HEK293T (cell line): ENCODE data around the gene RNU5D-1.
A peak's percentile ranks its signal among the peaks of the same experiment; 100 is the strongest.

Experiments
- CTCF ChIA-PET: fragments of 350-600 bp; formaldehyde crosslinking; extraction: SDS; loops from one replicate; lab custom pipeline; 2021; ENCODE audit warnings: antibody characterized with exemption, inconsistent platforms; lab: Yijun Ruan, JAX
- POLR2A ChIA-PET: fragments of 350-600 bp; formaldehyde crosslinking; extraction: SDS; loops from one replicate; lab custom pipeline; 2020; ENCODE audit warnings: antibody characterized with exemption, inconsistent platforms; lab: Yijun Ruan, JAX
- DNase-seq: peaks from one replicate; pipeline ENCODE4 v3.0.0; 2012; ENCODE audit warnings: mixed read lengths; ENCODE audit errors: extremely low spot score
- ARNT ChIP-seq: fragments of 450-650 bp; IDR thresholded peaks from 2 replicates; pipeline ENCODE4 v1.6.1; 2017; ENCODE audit warnings: mild to moderate bottlenecking
- BHLHE40 ChIP-seq: fragments of 450-650 bp; IDR thresholded peaks from 2 replicates; pipeline ENCODE4 v1.6.1; 2016; ENCODE audit warnings: mild to moderate bottlenecking, moderate library complexity, borderline replicate concordance
- CTBP1 ChIP-seq: fragments of 450-650 bp; IDR thresholded peaks from 2 replicates; pipeline ENCODE4 v1.6.1; 2016; ENCODE audit warnings: borderline replicate concordance
- ELF4 ChIP-seq: fragments of 450-650 bp; IDR thresholded peaks from 2 replicates; pipeline ENCODE4 v1.6.1; 2017; ENCODE audit warnings: antibody characterized with exemption
- FOXA1 ChIP-seq: fragments of 450-650 bp; IDR thresholded peaks from 2 replicates; pipeline ENCODE4 v1.6.1; 2016; ENCODE audit warnings: mild to moderate bottlenecking
- FOXK2 ChIP-seq: fragments of 450-650 bp; IDR thresholded peaks from 2 replicates; pipeline ENCODE4 v1.6.1; 2016; ENCODE audit warnings: mild to moderate bottlenecking
- FOXM1 ChIP-seq: fragments of 450-650 bp; IDR thresholded peaks from 2 replicates; pipeline ENCODE4 v1.6.1; 2017; ENCODE audit warnings: mild to moderate bottlenecking, borderline replicate concordance
- HDGF ChIP-seq: fragments of 450-650 bp; IDR thresholded peaks from 2 replicates; pipeline ENCODE4 v1.6.1; 2017; ENCODE audit warnings: antibody characterized with exemption, borderline replicate concordance
- L3MBTL2 ChIP-seq: fragments of 450-650 bp; conservative IDR thresholded peaks from 2 replicates; pipeline ENCODE4 v1.6.1; 2016; ENCODE audit warnings: mild to moderate bottlenecking
- LEF1 ChIP-seq: fragments of 450-650 bp; IDR thresholded peaks from 2 replicates; pipeline ENCODE4 v1.6.1; 2017; ENCODE audit warnings: mild to moderate bottlenecking, borderline replicate concordance
- NFRKB ChIP-seq: fragments of 450-650 bp; IDR thresholded peaks from 2 replicates; pipeline ENCODE4 v1.6.1; 2016; ENCODE audit warnings: mild to moderate bottlenecking, moderate library complexity
- SP1 ChIP-seq: fragments of 450-650 bp; IDR thresholded peaks from 2 replicates; pipeline ENCODE4 v1.6.1; 2017
- SUZ12 ChIP-seq: fragments of 450-650 bp; IDR thresholded peaks from 2 replicates; pipeline ENCODE4 v1.6.1; 2016; ENCODE audit warnings: mild to moderate bottlenecking
- TARDBP ChIP-seq: fragments of 450-650 bp; IDR thresholded peaks from 2 replicates; pipeline ENCODE4 v1.6.1; 2016
- ZNF384 ChIP-seq: fragments of 450-650 bp; IDR thresholded peaks from 2 replicates; pipeline ENCODE4 v1.6.1; 2016
- TF ChIP-seq, protein P1 (sequence below): fragments of 450-650 bp; IDR thresholded peaks from 2 replicates; pipeline ENCODE4 v1.6.1; 2016

RNU5D-1 gene

DNA sequence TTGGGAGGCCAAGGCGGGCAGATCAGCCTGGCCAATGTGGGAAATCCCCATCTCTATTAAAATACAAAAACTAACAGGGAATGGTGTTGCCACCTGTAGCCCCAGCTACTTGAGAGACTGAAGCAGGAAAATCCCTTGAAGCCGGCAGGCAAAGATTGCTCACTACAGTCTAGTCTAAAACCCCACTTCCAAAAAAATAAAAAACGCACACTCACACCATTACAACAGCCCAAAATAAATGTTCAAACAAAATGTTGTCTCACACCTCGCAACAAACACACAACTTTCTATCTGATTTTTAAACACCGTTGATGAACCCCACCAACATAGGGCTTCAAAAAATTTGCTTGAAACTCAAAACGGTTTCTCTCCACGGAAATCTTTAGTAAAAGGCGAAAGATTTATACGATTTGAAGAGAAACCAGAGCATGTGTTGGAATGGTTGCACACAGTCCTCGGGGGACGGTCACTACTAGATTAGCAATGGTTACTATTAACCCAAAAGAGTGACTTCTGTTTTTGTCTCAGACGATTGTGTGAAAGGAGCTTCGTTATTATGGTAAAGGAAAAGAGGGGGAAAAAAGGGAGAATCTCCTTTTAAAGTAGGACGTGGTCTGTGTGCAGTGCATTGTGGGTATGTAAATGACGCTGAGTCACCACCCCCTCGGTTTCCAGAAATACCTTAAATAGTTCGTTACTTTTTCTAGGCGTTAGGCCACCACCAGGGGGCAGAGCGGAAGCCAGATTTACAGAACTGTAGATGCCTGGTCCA, at the start of gene RNU5D-1:
RNU5D-1 (minus strand) TSS at position 430 of the 772 bp plus-strand sequence.
- CTCF ChIA-PET: interaction anchor here (0.6 to 3.6 kb wide), 15 partner anchors 9 to 362 kb away, joined by 3 to 18 read pairs (median 3); partner anchors contain the start of gene TMEM53
- peak; percentile 94 for TF ChIP-seq FOXK2
- TF ChIP-seq NFRKB: peak; percentile 86
- TF ChIP-seq FOXM1: no peak
- peak; percentile 100 for TF ChIP-seq ELF4
- TF ChIP-seq SP1: no peak
- no peak for TF ChIP-seq FOXA1
- peak; percentile 60 for TF ChIP-seq CTBP1
- TF ChIP-seq ZNF384: peak; percentile 90
- TF ChIP-seq TARDBP: peak; percentile 100
- no peak for TF ChIP-seq HDGF
- TF ChIP-seq, protein P1, sequence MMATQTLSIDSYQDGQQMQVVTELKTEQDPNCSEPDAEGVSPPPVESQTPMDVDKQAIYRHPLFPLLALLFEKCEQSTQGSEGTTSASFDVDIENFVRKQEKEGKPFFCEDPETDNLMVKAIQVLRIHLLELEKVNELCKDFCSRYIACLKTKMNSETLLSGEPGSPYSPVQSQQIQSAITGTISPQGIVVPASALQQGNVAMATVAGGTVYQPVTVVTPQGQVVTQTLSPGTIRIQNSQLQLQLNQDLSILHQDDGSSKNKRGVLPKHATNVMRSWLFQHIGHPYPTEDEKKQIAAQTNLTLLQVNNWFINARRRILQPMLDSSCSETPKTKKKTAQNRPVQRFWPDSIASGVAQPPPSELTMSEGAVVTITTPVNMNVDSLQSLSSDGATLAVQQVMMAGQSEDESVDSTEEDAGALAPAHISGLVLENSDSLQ: no peak
- TF ChIP-seq LEF1: no peak; the same call in 1 of the 2 replicates
- TF ChIP-seq L3MBTL2: peak; percentile 91
- TF ChIP-seq ARNT: peak; percentile 8; the same call in 1 of the 2 replicates
- TF ChIP-seq SUZ12: no peak; the same call in none of the 2 replicates
- peak; percentile 71 for TF ChIP-seq BHLHE40
- POLR2A ChIA-PET: interaction anchor here (0.7 to 5.4 kb wide), 26 partner anchors 9 to 791 kb away, joined by 3 to 135 read pairs (median 4); partner anchors contain the start of genes ARMH1, BTBD19, DYNLT4 and HECTD3
- DNase-seq: peak; percentile 77

DNA sequence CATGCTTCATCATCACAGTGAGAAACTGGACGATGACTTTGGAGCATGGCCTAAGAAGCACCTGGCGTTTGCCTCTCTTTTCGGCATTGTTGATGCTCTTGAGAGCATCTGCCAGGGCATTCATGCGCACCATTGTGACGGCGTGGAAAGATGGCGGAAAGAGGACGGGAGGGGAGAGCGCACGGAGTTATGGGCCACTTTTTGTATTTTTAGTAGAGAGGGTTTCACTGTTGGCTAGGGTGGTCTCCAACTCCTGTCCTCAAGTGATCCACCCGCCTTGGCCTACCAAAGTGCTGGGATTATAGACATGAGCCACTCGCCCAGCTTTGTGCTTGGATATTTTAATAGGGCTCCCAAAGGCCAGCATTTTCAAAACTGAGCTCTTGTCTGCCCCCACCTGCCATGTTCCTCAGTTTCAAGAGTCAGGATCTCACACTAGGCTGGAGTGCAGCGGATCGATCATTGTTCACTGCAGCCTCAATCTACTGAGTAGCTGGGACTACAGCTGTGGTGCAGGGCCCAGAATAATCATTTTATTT, 49.7 kb upstream of the RNU5D-1 start:
- ChIA-PET CTCF (interaction anchor here (0.6 to 1.0 kb wide), 4 partner anchors 9 to 54 kb away, joined by 3 read pairs; no protein-coding TSS in a partner anchor), POLR2A (interaction anchor here (1.0 to 5.4 kb wide), 14 partner anchors 9 to 231 kb away, joined by 3 to 20 read pairs (median 6); partner anchors contain the start of genes DYNLT4, HECTD3, PLK3 and RNU5D-1)
- no peak for DNase-seq
- TF ChIP-seq BHLHE40 (no peak), ELF4 (0 out of 2 replicates have a peak, but pooled peaks have one; percentile 12)

DNA sequence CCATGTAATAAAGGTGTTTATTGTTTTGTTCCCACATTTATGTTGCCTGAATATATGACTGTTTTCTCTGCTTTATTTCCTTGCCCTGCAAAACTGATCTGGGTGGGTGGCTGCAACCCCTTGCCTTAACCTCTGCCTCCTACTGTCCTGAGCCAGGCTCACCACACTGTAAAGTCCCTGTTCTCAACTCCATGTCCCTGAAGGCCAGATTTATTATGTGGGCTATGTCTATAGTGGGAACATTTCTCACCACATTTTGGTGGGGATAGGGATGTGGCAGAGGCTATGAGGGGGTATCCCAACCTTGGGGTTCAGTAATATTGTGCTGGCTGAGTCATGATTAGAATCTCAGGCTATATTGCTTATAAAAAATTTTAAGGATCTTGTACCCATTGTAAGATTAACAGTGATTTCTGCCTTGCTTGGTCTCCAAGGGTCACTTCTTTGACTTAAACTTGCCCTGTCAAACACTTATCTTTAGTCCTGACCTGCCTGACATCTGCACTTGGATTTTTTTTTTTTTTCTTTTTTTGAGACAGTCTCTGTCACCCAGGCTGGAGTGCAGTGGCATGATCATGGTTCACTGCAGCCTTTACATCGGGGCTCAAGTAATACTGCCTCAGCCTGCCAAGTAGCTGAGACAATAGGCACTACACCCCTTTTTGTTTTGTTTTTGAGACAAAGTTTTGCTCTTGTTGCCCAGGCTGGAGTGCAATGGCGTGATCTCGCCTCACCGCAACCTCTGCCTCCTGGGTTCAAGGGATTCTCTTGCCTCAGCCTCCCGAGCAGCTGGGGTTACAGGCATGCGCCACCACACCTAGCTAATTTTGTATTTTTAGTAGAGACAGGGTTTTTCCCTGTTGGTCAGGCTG, 48.0 kb upstream of the RNU5D-1 start:
- ChIA-PET CTCF (no interaction called here), POLR2A (interaction anchor here (1.6 to 2.4 kb wide), 3 partner anchors 9 to 40 kb away, joined by 4 to 10 read pairs (median 6); partner anchors contain the start of gene DYNLT4)
- DNase-seq: no peak
- TF ChIP-seq ELF4: no peak
- no peak for TF ChIP-seq TARDBP
- no peak for TF ChIP-seq LEF1
- no peak for TF ChIP-seq ZNF384
- no peak for TF ChIP-seq L3MBTL2
- no peak for TF ChIP-seq BHLHE40
- TF ChIP-seq FOXM1: no peak
- no peak for TF ChIP-seq FOXK2
- TF ChIP-seq, protein P1: no peak
- TF ChIP-seq CTBP1: no peak
- TF ChIP-seq HDGF: no peak
- TF ChIP-seq SUZ12: no peak
- TF ChIP-seq ARNT: no peak

DNA sequence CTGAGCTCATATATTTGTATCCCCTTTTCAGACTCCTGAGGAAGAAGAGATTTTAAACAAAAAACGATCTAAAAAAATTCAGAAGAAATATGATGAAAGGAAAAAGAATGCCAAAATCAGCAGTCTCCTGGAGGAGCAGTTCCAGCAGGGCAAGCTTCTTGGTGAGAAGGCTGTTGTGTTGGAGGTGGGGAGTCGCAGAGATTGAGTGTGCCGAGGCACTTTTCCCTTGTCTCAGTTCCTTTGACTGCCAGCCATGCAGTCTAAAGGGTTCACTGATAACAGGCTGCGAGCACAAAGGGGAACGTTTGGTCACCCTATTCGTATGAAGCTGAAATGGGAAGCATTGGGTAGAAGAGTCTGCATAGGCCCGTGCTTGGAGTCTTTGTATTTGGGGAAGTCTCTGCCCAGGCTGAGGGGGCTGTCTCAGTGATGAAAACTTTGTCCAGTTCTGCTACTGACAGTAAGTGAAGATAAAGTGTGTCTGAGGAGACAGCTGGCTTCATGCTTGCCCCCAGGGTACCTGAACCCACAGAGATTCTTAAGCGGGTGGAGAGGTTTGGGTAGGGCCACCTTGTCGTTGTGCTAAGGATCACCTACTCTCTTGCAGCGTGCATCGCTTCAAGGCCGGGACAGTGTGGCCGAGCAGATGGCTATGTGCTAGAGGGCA, 47.1 kb upstream of the RNU5D-1 start:
- DNase-seq: no peak
- TF ChIP-seq, protein P1: no peak
- TF ChIP-seq SP1 (no peak), LEF1 (no peak)

DNA sequence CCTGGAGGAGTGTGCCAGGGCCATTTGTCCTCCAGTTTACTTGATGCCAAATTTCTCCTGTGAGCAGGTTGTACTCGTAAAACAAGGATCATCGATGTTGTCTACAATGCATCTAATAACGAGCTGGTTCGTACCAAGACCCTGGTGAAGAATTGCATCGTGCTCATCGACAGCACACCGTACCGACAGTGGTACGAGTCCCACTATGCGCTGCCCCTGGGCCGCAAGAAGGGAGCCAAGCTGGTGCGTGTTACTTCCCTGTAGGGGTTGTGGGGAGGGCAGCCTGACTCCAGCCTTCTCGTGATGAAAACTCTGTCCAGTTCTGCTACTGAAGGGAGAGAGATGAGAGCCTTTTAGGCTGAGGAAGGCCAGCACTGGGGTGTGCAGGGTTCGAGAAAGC, 46.6 kb upstream of the RNU5D-1 start:
- no peak for TF ChIP-seq L3MBTL2
- no peak for TF ChIP-seq HDGF
- TF ChIP-seq FOXA1: no peak
- TF ChIP-seq SP1: no peak
- TF ChIP-seq LEF1: no peak
- TF ChIP-seq FOXK2: no peak
- TF ChIP-seq NFRKB: no peak
- TF ChIP-seq ELF4: no peak
- TF ChIP-seq ARNT: no peak
- no peak for TF ChIP-seq SUZ12
- TF ChIP-seq, protein P1: no peak
- CTCF ChIA-PET: interaction anchor here (0.6 kb wide), 1 partner anchor 9 kb away, joined by 3 read pairs; no protein-coding TSS in a partner anchor
- POLR2A ChIA-PET: interaction anchor here (1.0 to 1.6 kb wide), 7 partner anchors 8 to 56 kb away, joined by 3 to 4 read pairs (median 4); no protein-coding TSS in a partner anchor
- no peak for DNase-seq

More for the DNA sequence above, 47.1 kb upstream of the RNU5D-1 start:
- POLR2A ChIA-PET: interaction anchor here (1.0 to 1.6 kb wide), 7 partner anchors 7 to 56 kb away, joined by 3 to 4 read pairs (median 4); no protein-coding TSS in a partner anchor
- CTCF ChIA-PET: interaction anchor here (0.6 kb wide), 1 partner anchor 9 kb away, joined by 3 read pairs; no protein-coding TSS in a partner anchor
